OCI-LY7 (cell line): ENCODE measurements around the gene CHL1. TPM values are rescaled to one million over a fixed set of nuclear protein-coding genes. Genes with fewer than 3 reads are reported as not detected.

Experiments
- BruUV-seq: library from RNA; stranded (reverse); fragments of 400-500 nt; replicated peaks from 2 replicates; lab custom pipeline; 2021; lab: Mats Ljungman, UMichigan
- CTCF ChIA-PET: fragments of 300-600 bp; sonication (Branson Sonifier 250); formaldehyde crosslinking; loops from one replicate; lab custom pipeline; 2022; ENCODE audit warnings: antibody characterized with exemption; ENCODE audit not compliant: unreplicated experiment; lab: Charles Lee
- POLR2A ChIA-PET: fragments of 300-600 bp; sonication (Branson Sonifier 250); formaldehyde crosslinking; loops from one replicate; lab custom pipeline; 2022; ENCODE audit warnings: antibody characterized with exemption; lab: Charles Lee
- DNase-seq: peaks from one replicate; pipeline ENCODE4 v3.0.0-alpha.2; 2015; ENCODE audit warnings: low spot score
- H2AFZ ChIP-seq: fragments of 200-600 bp; sonication (generic), shearing (Covaris generic); 2 replicates; pipeline ENCODE4 v1.6.1; 2014; ENCODE audit warnings: mild to moderate bottlenecking, antibody characterized with exemption, low read length, moderate library complexity
- H3K27ac ChIP-seq: fragments of 200-600 bp; sonication (generic); 2 replicates; pipeline ENCODE4 v1.5.1; 2014; ENCODE audit warnings: mixed run types, low read depth, mild to moderate bottlenecking, moderate library complexity, low read length, inconsistent platforms; ENCODE audit not compliant: poor library complexity, severe bottlenecking
- H3K36me3 ChIP-seq: fragments of 200-600 bp; sonication (generic); 2 replicates; pipeline ENCODE4 v1.6.1; 2014; ENCODE audit warnings: mild to moderate bottlenecking, antibody characterized with exemption, low read length, moderate library complexity, mixed read lengths; ENCODE audit not compliant: insufficient read depth
- H3K4me1 ChIP-seq: fragments of 200-600 bp; sonication (generic); 2 replicates; pipeline ENCODE4 v1.5.1; 2014; ENCODE audit warnings: mild to moderate bottlenecking, low read length; ENCODE audit not compliant: insufficient read depth, poor library complexity, severe bottlenecking
- H3K4me2 ChIP-seq: fragments of 200-600 bp; sonication (generic); 2 replicates; pipeline ENCODE4 v1.6.1; 2014; ENCODE audit warnings: mild to moderate bottlenecking, low read length
- H3K4me3 ChIP-seq: fragments of 200-600 bp; sonication (generic); 2 replicates; pipeline ENCODE4 v1.5.1; 2014; ENCODE audit warnings: mild to moderate bottlenecking, low read depth, low read length; ENCODE audit not compliant: poor library complexity, severe bottlenecking
- H3K79me2 ChIP-seq: fragments of 200-600 bp; sonication (generic); 2 replicates; pipeline ENCODE4 v1.6.1; 2016; ENCODE audit warnings: low read depth, mild to moderate bottlenecking, low read length, moderate library complexity, mixed read lengths; ENCODE audit not compliant: insufficient read depth
- H3K9me2 ChIP-seq: fragments of 200-600 bp; sonication (generic); 2 replicates; pipeline ENCODE4 v1.6.1; 2016; ENCODE audit warnings: mild to moderate bottlenecking, low read length, mixed read lengths; ENCODE audit not compliant: insufficient read depth
- H3K9me3 ChIP-seq: fragments of 200-600 bp; sonication (generic); 2 replicates; pipeline ENCODE4 v1.6.1; 2014; ENCODE audit warnings: mild to moderate bottlenecking, mixed run types, low read length, mixed read lengths
- H4K20me1 ChIP-seq: fragments of 200-600 bp; sonication (generic); 2 replicates; pipeline ENCODE4 v1.6.1; 2014; ENCODE audit warnings: mild to moderate bottlenecking, antibody characterized with exemption, low read length, moderate library complexity, mixed read lengths; ENCODE audit not compliant: insufficient read depth
- CTCF ChIP-seq: fragments of 200-600 bp; sonication (generic); conservative IDR thresholded peaks from 2 replicates; pipeline ENCODE4 v1.5.1; 2014; ENCODE audit warnings: mild to moderate bottlenecking, antibody characterized with exemption, low read length, moderate library complexity, mixed read lengths
- EZH2phosphoT487 ChIP-seq: fragments of 200-600 bp; sonication (generic); IDR thresholded peaks from 2 replicates; pipeline ENCODE4 v1.6.1; 2018; ENCODE audit warnings: low read depth, borderline replicate concordance, mild to moderate bottlenecking, mixed run types, antibody characterized with exemption, low read length, moderate library complexity, mixed read lengths
- intact Hi-C: fragments of 100-400 bp; cut with micrococcal nuclease; formaldehyde crosslinking; loops from one replicate; pipeline ENCODE4 v1.10.0; 2022; ENCODE audit not compliant: unreplicated experiment
- total RNA-seq, 2 experiments: library from RNA; depleted of rRNA in 1 of 2; stranded (reverse); fragments of >200 nt in 1 of 2; shearing (Covaris generic) in 1 of 2; gene quantifications; 2 replicates each; pipeline ENCODE4 v1.2.3, GENCODE V29; 2014 to 2022

CHL1 gene
- total RNA-seq, 2 experiments from 2014 or later = 0.51 TPM; not detected in 1

DNA sequence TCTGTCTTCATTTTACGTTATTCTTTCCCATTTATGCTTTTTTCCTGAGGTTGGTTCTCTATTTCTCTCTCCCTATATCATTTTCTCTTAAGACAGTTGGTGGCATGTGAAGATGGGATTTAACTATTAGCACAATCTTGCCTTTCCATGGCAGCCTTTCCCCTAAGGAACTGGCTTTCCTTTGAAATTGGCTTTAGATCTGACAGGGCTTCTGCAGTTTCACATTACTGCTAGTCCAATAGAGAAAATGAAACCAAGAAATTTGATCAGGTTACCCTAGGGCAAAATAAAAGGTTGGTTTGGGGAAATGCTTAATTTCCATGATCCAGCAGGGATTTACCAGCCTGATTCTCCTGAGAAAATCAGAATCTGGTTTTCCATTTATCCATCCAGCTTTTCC, 22.7 kb upstream of the CHL1 start:
- TF ChIP-seq EZH2phosphoT487 = no peak
- no peak for TF ChIP-seq CTCF
- Histone ChIP-seq H4K20me1 (no peaks in the 10 kb centered on the region), H3K4me3 (no peak overlapping the region), H3K79me2 (no peaks in the 10 kb centered on the region), H2AFZ (no peak overlapping the region), H3K4me1 (no peaks in the 10 kb centered on the region), H3K27ac (no peak overlapping the region), H3K4me2 (no peak overlapping the region; the same call in 1 of the 2 replicates), H3K36me3 (no peaks in the 10 kb centered on the region), H3K9me2 (no peaks in the 10 kb centered on the region), H3K9me3 (no peaks in the 10 kb centered on the region)
- CTCF ChIA-PET = no interaction called here
- intact Hi-C loops = no loop called here
- POLR2A ChIA-PET = interaction anchor here (1.3 kb wide), 1 partner anchor 18 kb away, joined by 3 read pairs; no protein-coding TSS in a partner anchor
- no peak for DNase-seq
- BruUV-seq = no TSS peak

- Histone ChIP-seq H3K4me2 (no peak overlapping the region), H3K9me2 (no peaks in the 10 kb centered on the region), H3K36me3 (no peaks in the 10 kb centered on the region), H3K4me3 (no peak overlapping the region), H4K20me1 (no peaks in the 10 kb centered on the region), H3K27ac (no peak overlapping the region), H2AFZ (no peak overlapping the region), H3K9me3 (no peaks in the 10 kb centered on the region), H3K4me1 (no peaks in the 10 kb centered on the region), H3K79me2 (no peaks in the 10 kb centered on the region)
- ChIA-PET POLR2A (interaction anchor here (1.0 to 1.5 kb wide), 4 partner anchors 9 to 169 kb away, joined by 3 to 6 read pairs (median 4); no protein-coding TSS in a partner anchor), CTCF (no interaction called here)
- DNase-seq = no peak
- TF ChIP-seq CTCF (no peak), EZH2phosphoT487 (no peak)
- no TSS peak for BruUV-seq
- intact Hi-C loops = no loop called here
Observed at GRCh38 chr3:184976-185375, 11.6 kb upstream of the CHL1 start.

DNA sequence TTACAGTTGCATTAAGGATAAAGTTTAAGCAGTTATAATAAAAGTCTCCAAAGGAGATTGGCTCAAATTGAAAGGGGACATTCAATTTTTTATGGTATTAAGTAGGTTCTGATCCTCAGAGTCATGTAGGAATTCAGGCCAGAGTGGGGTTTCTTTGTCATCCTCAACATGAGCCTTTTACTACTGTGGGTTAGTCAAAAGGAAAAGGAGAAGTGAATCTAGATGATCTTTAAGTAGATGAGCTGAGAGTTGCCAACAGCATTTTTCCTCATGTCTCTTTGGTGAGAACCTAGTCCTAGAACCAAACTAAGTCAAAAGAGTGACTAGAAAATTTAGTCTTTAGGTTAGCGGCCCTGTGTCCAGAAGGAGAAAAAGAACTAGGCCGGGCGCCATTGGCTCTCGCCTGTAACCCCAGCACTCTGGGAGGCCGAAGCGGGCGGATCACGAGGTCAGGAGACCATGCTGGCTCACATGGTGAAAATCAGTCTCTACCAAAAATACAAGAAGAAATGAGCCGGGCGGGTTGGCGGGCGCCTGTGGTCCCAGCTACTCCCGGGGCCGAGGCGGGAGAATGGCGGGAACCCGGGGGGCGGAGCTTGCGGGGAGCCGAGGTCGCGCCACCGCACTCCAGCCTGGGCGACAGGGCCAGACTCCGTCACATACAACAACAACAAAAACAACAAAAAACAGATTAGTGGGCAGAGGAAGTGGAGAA, 4.2 kb upstream of the CHL1 start:
- no peaks in the 10 kb centered on the region for H3K9me2 ChIP-seq
- no peak for DNase-seq
- H3K4me3 ChIP-seq = no peak overlapping the region
- intact Hi-C loops = no loop called here
- TF ChIP-seq EZH2phosphoT487 (no peak), CTCF (no peak)
- CTCF ChIA-PET = no interaction called here
- H3K27ac ChIP-seq = no peak overlapping the region
- H3K4me2 ChIP-seq = no peak overlapping the region
- H4K20me1 ChIP-seq = no peaks in the 10 kb centered on the region
- H3K4me1 ChIP-seq = no peaks in the 10 kb centered on the region
- no peaks in the 10 kb centered on the region for H3K36me3 ChIP-seq
- no peaks in the 10 kb centered on the region for H3K9me3 ChIP-seq
- H2AFZ ChIP-seq = no peak overlapping the region
- POLR2A ChIA-PET = no interaction called here
- no peaks in the 10 kb centered on the region for H3K79me2 ChIP-seq
- no TSS peak for BruUV-seq
